Measurements from ENCODE around the gene NTM. TPM values are rescaled to one million over a fixed set of nuclear protein-coding genes. Genes with fewer than 3 reads are reported as not detected.

The NTM gene
- total and polyA plus RNA-seq, 2 donors (not counting 3 experiments of a cell fraction or from before 2014, with no cell fraction given) = 1.00 to 1.1 TPM

DNA sequence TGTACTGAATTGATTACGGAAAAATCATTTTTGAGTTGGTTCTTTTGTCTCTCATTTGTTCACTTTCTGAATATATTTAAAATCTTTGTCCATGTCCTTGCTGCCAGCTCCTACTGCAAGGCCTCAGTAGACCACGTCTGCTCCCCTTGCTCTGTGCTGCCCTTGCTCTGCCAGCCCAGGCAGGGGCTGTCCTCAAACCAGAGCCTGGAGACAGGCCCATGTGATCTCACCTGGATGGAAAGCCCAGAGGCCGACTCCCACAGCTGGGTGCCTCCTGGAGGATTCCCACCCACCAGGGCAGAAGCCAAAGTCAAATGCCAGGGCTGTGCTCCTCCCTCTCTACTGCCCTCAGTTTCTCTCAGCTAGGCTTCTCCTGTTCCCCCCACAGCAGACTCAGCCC, 141.8 kb downstream of the NTM start:
- FAIRE-seq (no peak), DNase-seq (ENCODE audit: low read depth, low spot score) (no peak)
- intact Hi-C loops (cut with micrococcal nuclease) = loop anchor here (10.0 kb wide), 1 partner anchor 447 kb away; no protein-coding TSS in a partner anchor
- no peaks in the 10 kb centered on the region for H4K20me1 ChIP-seq (replicated peaks; ENCODE audit: control insufficient read depth, extremely low read depth, insufficient read depth, low read length)
- no peaks in the 10 kb centered on the region for H3K4me1 ChIP-seq (ENCODE audit: control insufficient read depth, extremely low read depth, insufficient read depth, low read length)
- no peak overlapping the region for H3K27ac ChIP-seq (ENCODE audit: insufficient read depth, low read depth, low read length)
- ChIA-PET CTCF (no interaction called here), POLR2A (no interaction called here)
- H3K27me3 ChIP-seq (ENCODE audit: control insufficient read depth in 2 of 2, insufficient read depth in 2 of 2, low read length in 2 of 2) = no peaks in the 10 kb centered on the region
- no peak overlapping the region for H3K4me3 ChIP-seq (replicated peaks in 1 of 3; ENCODE audit: insufficient read depth in 1 of 3, low read depth in 1 of 3, low read length in 3 of 3)
- no TSS peak for BruUV-seq (replicated peaks)
- H3K9ac ChIP-seq (replicated peaks; ENCODE audit: extremely low read depth, insufficient read depth, low read length) = no peak overlapping the region
- no peak overlapping the region for H2AFZ ChIP-seq (ENCODE audit: low read depth, low read length)
- no peaks in the 10 kb centered on the region for H3K79me2 ChIP-seq (ENCODE audit: control insufficient read depth, insufficient read depth, low read length)
- no peak for TF ChIP-seq FOS (IDR thresholded peaks at IDR 0.05; ENCODE audit: borderline replicate concordance, insufficient read depth, low read length)
- no peak for TF ChIP-seq POLR2AphosphoS5 (IDR thresholded peaks at IDR 0.05; ENCODE audit: insufficient read depth, low read depth, low read length)
- TF ChIP-seq EZH2 (IDR thresholded peaks at IDR 0.05; ENCODE audit: borderline replicate concordance, low read depth, low read length, severe bottlenecking) = no peak
- no peak for TF ChIP-seq JUN (IDR thresholded peaks at IDR 0.05; ENCODE audit: borderline replicate concordance, insufficient read depth, insufficient read length, low read depth)
- no peak for TF ChIP-seq GATA2 (IDR thresholded peaks at IDR 0.05; ENCODE audit: insufficient read depth, insufficient read length, low read depth, low read length)
- no peak for TF ChIP-seq POLR2A (IDR thresholded peaks at IDR 0.05; ENCODE audit: low read depth, low read length)
- TF ChIP-seq, protein P1, sequence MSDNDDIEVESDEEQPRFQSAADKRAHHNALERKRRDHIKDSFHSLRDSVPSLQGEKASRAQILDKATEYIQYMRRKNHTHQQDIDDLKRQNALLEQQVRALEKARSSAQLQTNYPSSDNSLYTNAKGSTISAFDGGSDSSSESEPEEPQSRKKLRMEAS (IDR thresholded peaks at IDR 0.05; ENCODE audit: insufficient read depth, insufficient read length) = no peak
- no peak for TF ChIP-seq MYC (IDR thresholded peaks at IDR 0.05; ENCODE audit: low read depth, low read length)
- TF ChIP-seq, protein P2, sequence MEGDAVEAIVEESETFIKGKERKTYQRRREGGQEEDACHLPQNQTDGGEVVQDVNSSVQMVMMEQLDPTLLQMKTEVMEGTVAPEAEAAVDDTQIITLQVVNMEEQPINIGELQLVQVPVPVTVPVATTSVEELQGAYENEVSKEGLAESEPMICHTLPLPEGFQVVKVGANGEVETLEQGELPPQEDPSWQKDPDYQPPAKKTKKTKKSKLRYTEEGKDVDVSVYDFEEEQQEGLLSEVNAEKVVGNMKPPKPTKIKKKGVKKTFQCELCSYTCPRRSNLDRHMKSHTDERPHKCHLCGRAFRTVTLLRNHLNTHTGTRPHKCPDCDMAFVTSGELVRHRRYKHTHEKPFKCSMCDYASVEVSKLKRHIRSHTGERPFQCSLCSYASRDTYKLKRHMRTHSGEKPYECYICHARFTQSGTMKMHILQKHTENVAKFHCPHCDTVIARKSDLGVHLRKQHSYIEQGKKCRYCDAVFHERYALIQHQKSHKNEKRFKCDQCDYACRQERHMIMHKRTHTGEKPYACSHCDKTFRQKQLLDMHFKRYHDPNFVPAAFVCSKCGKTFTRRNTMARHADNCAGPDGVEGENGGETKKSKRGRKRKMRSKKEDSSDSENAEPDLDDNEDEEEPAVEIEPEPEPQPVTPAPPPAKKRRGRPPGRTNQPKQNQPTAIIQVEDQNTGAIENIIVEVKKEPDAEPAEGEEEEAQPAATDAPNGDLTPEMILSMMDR (IDR thresholded peaks at IDR 0.05; ENCODE audit: extremely low read depth in 1 of 2, insufficient read depth in 1 of 2, low read depth in 1 of 2, low read length in 2 of 2) = no peak
- dilution Hi-C loops (cut with MboI; ENCODE audit: extremely low pct_ligation_motif_present, low sequenced_read_pairs) = no loop called here
- H3K9me3 ChIP-seq (replicated peaks; ENCODE audit: control insufficient read depth, insufficient read depth, low read length) = no peaks in the 10 kb centered on the region
- no peaks in the 10 kb centered on the region for H3K36me3 ChIP-seq (ENCODE audit: control insufficient read depth in 2 of 2, extremely low read depth in 1 of 2, insufficient read depth in 2 of 2, low read length in 2 of 2)
- H3K9me1 ChIP-seq (replicated peaks; ENCODE audit: control insufficient read depth, extremely low read depth, insufficient read depth, low read length) = no peaks in the 10 kb centered on the region
- H3K4me2 ChIP-seq (ENCODE audit: insufficient read depth, low read length) = no peak overlapping the region

Data from endothelial cell of umbilical vein (primary cell).